ENCODE data around the gene KIAA1755.

Gene KIAA1755, protein sequence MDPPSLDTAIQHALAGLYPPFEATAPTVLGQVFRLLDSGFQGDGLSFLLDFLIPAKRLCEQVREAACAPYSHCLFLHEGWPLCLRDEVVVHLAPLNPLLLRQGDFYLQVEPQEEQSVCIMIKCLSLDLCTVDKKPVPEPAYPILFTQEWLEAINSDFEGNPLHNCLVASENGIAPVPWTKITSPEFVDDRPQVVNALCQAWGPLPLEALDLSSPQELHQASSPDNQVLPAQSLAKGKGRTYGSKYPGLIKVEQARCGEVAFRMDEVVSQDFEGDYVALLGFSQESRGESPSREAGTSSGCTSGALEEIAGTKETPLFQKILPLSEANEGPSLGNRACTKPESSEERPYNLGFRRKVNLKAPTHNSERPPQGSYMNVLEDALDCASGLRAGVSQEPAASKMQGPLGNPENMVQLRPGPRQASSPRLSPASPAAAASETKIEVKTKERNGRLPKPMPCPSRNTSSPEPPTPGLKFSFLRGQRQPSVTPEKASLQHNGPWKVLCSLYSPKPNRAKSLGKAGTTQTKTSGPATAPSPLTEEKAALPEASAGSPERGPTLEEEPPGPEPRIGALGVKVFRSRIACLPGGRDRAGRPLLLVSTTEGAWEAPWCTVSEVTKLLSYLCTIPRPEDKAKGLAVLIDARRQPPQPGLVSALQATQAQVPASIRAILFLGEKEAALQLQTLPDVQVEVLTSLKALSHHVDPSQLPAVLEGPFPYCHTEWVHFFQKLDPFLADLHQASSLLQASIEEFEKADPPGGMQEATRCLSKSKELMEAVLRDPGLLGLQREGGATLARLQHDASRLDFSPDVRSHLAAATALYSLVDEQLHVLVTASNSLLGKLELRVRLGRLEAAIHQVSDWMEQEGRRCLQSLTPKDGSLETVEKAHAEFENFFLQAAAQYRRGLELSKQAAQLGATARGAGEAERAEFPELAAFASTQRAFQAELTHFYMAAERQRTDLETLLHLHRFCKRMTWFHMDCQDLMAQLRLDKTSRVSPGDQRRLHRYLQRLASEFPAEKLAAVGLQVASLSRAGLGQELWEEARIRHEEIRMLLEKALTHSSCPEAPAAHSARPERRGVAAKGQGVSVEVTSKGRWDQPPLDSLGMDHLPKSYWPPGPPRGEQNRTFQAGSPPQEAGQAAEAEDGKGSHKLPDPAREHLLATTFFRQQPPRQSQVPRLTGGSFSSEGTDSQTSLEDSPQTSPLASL

DNA sequence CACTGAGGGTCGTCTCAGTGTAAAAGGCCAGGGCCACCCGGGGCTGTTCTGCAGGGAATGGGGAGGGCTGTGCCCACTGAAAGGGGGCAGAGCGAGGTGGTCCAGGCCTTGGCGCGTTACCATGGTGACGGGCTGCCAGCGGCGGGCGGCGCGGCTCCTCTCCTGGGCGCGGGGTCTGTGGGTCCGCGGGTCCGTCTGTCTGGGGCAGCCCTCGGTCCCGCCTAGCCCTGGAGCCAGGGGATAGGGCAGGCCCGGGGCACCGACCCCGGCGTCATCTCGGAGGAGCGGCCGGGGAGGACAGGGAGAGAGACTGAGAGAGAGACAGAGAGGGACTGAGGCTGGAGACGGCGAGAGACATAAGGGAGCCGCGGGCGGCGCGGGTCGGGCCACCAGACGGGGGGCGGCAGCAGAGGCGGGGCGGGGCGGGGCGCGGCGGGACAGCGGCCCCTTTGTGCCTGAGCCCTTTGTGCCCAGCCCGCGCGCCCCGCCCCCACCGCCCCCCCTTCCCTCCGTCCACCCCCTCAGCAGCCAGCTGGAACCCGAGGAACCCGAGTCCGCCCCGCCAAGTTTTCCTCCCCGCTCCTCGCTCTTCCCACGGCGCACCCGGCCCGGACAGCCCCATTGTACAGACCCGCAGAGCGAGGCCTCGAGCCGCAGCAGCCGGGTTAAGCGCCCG lies at the start of gene KIAA1755:
TSS of gene KIAA1755 (minus strand) at position 358 of the 676 bp plus-strand sequence. CDS start at position 123, 235 bp downstream.
- TF ChIP-seq, protein P1, sequence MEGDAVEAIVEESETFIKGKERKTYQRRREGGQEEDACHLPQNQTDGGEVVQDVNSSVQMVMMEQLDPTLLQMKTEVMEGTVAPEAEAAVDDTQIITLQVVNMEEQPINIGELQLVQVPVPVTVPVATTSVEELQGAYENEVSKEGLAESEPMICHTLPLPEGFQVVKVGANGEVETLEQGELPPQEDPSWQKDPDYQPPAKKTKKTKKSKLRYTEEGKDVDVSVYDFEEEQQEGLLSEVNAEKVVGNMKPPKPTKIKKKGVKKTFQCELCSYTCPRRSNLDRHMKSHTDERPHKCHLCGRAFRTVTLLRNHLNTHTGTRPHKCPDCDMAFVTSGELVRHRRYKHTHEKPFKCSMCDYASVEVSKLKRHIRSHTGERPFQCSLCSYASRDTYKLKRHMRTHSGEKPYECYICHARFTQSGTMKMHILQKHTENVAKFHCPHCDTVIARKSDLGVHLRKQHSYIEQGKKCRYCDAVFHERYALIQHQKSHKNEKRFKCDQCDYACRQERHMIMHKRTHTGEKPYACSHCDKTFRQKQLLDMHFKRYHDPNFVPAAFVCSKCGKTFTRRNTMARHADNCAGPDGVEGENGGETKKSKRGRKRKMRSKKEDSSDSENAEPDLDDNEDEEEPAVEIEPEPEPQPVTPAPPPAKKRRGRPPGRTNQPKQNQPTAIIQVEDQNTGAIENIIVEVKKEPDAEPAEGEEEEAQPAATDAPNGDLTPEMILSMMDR (IDR thresholded peaks at IDR 0.05), result no peak
- TF ChIP-seq ZFX (IDR thresholded peaks at IDR 0.05; ENCODE audit: borderline replicate concordance), result no peak
- H3K27ac ChIP-seq, result no peak within 1 kb of the TSS

GRCh38 chr20:38308447-38308846 lies 47.9 kb upstream of the KIAA1755 start:
- TF ChIP-seq, protein P1 (IDR thresholded peaks at IDR 0.05), result no peak
- no peak for TF ChIP-seq ZFX (IDR thresholded peaks at IDR 0.05; ENCODE audit: borderline replicate concordance)
- H3K27ac ChIP-seq, result no peak overlapping the region

DNA sequence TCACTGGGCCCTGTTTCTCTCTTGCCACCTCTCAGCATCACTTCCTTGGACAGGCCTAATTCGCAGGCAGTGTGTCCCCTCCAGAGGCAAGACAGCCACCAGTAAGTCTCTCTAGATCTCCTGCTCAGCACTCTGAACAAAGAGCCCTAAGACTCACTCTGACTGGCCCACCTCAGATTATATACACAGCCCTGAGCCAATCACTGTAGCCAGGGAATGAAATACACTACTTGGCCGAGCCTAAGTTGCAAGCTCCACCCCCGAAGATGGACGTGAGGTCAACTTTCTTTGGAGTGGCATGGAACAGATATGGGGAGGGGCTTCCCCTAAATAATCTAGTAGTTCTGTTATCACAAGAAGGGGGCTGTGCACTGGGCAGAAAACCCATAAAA lies 47.5 kb upstream of the KIAA1755 start:
- H3K27ac ChIP-seq, result no peak overlapping the region
- no peak for TF ChIP-seq ZFX (IDR thresholded peaks at IDR 0.05; ENCODE audit: borderline replicate concordance)
- TF ChIP-seq, protein P1 (IDR thresholded peaks at IDR 0.05), result no peak

- no peak for TF ChIP-seq ZFX (IDR thresholded peaks at IDR 0.05; ENCODE audit: borderline replicate concordance)
- TF ChIP-seq, protein P1 (IDR thresholded peaks at IDR 0.05), result no peak
Observed at GRCh38 chr20:38307371-38308046, 47.0 kb upstream of the KIAA1755 start.

DNA sequence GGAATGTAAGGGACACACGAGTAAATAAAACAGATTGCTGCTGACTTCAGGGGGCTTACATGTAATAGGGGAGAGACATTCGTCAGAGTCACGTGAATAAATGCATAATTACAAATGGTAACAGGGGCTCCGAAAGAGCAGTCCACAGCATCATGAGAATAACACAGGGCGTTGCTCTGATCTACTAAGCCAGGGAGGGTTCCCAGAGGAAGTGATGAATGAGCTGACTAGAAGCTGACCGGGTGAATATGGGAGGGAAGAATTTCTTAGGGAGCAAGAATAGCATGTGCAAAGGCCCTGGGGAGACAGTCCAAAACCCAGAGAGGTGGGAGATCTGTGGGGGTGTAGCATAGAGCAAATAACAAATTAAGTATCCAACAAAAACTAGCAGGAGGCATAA lies 45.8 kb upstream of the KIAA1755 start:
- H3K27ac ChIP-seq, result no peak overlapping the region
- TF ChIP-seq ZFX (IDR thresholded peaks at IDR 0.05; ENCODE audit: borderline replicate concordance), result no peak
- TF ChIP-seq, protein P1 (IDR thresholded peaks at IDR 0.05), result no peak

More at GRCh38 chr20:38307371-38308046, 47.0 kb upstream of the KIAA1755 start:
- H3K27ac ChIP-seq, result no peak overlapping the region

DNA sequence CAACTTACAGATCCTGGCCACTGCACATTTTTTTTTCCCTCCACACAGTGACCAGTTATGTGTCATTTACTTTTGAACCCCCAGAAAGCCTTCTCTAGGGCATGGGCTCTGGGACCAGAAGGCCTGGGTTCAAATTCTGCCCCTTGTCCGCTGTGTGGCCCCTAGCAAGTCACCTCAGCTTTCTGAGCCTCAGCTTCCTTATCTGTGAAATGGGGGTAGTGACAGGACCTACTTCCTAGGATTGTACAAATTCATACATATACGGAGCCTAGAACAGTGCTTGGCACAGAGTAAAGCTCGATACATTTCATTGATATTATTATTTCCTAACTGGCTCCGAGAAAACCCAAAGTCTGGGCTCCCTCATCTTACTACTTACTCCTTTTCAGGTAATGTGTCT lies 45.0 kb upstream of the KIAA1755 start:
- H3K27ac ChIP-seq, result no peak overlapping the region
- TF ChIP-seq, protein P1 (IDR thresholded peaks at IDR 0.05), result no peak
- TF ChIP-seq ZFX (IDR thresholded peaks at IDR 0.05; ENCODE audit: borderline replicate concordance), result no peak
